Choroid plexus epithelial cell (primary cell): ENCODE data around the gene RAB40B.

Experiments
- DNase-seq: peaks from one replicate; pipeline ENCODE4 v3.0.0-alpha.2; 2010; ENCODE audit warnings: low read depth
- H3K4me3 ChIP-seq: 2 replicates; pipeline ENCODE4 v1.5.1; 2011; ENCODE audit warnings: low read depth, mild to moderate bottlenecking, control low read depth, low read length, moderate library complexity
- CTCF ChIP-seq: conservative IDR thresholded peaks from 2 replicates; pipeline ENCODE4 v1.5.1; 2011; ENCODE audit warnings: low read depth, mild to moderate bottlenecking, control low read depth, inconsistent platforms, low read length, moderate library complexity

RAB40B gene

GRCh38 chr17:82645516-82645915 lies 53.0 kb downstream of the RAB40B start:
- no peak for DNase-seq
- H3K4me3 ChIP-seq, result no peak overlapping the region
- no peak for TF ChIP-seq CTCF

GRCh38 chr17:82644148-82644547 lies 54.4 kb downstream of the RAB40B start:
- DNase-seq, result no peak
- H3K4me3 ChIP-seq, result no peak overlapping the region
- no peak for TF ChIP-seq CTCF

- TF ChIP-seq CTCF, result no peak
- DNase-seq, result no peak
- H3K4me3 ChIP-seq, result no peak overlapping the region
Observed at GRCh38 chr17:82642022-82642421, 56.5 kb downstream of the RAB40B start.

- no peak for TF ChIP-seq CTCF
- H3K4me3 ChIP-seq, result no peak overlapping the region
Observed at GRCh38 chr17:82640036-82640435, 58.5 kb downstream of the RAB40B start.

GRCh38 chr17:82639628-82640027 lies 58.9 kb downstream of the RAB40B start:
- no peak for TF ChIP-seq CTCF
- H3K4me3 ChIP-seq, result no peak overlapping the region
- no peak for DNase-seq

More at GRCh38 chr17:82640036-82640435, 58.5 kb downstream of the RAB40B start:
- no peak for DNase-seq

- no peak for TF ChIP-seq CTCF
- H3K4me3 ChIP-seq, result no peak overlapping the region
- no peak for DNase-seq
Observed at GRCh38 chr17:82638183-82638773, 60.2 kb downstream of the RAB40B start.
